ENCODE results near the gene GAS2. TPM values are rescaled to one million over a fixed set of nuclear protein-coding genes. Genes with fewer than 3 reads are reported as not detected.

The GAS2 gene
- total and polyA plus RNA-seq, 11 donors = 2.7 to 23.0 (median 10.8) TPM

DNA sequence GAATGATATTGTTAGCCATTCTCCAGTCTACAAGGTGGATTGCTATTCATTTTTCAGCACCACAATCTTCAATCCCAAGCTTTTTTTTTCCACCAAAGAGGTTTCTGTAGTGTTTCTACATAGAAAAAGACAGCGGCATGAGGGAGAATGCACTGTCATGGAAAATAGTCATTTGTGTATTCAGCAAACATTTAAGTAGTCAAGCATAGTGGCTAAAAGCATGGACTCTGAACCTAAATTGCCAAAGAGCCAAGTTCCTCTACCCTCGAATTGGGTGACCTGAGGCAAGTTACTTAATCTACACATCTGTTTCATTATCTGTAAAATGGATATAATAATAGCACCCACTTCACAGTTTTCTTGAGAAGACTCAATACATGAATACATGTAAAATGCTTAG is 14.2 kb downstream of the GAS2 start:
- Histone ChIP-seq H3K36me3 (no peaks in the 10 kb centered on the region), H3K27ac (no peak overlapping the region), H3K4me3 (no peak overlapping the region), H3K27me3 (no peaks in the 10 kb centered on the region), H3K4me1 (peaks cover 0 to 13% (median 0%) of the 10 kb centered on the region in 12 donors), H3K9me3 (no peaks in the 10 kb centered on the region)
- no peak for ATAC-seq
- WGBS, 4 donors = 65 to 74% (median 72%) methylated on average over 2 of the region's 2 CpGs
- DNase-seq = no peak
- TF ChIP-seq CTCF (IDR thresholded peaks at IDR 0.05) (no peak), POLR2A (IDR thresholded peaks at IDR 0.05) (no peak)
- intact Hi-C loops (cut with DNase I) = no loop called here

GRCh38 chr11:22681281-22681812 is 14.9 kb downstream of the GAS2 start:
- 84 to 95% (median 90%) methylated on average over 4 of the region's 4 CpGs for WGBS, 4 donors
- Histone ChIP-seq H3K4me3 (no peak overlapping the region), H3K27me3 (no peaks in the 10 kb centered on the region), H3K36me3 (no peaks in the 10 kb centered on the region), H3K4me1 (peaks cover 0 to 9% (median 0%) of the 10 kb centered on the region in 12 donors), H3K9me3 (no peaks in the 10 kb centered on the region), H3K27ac (no peak overlapping the region)
- ATAC-seq = no peak
- no peak for DNase-seq
- no peak for TF ChIP-seq CTCF (IDR thresholded peaks at IDR 0.05)
- TF ChIP-seq POLR2A (IDR thresholded peaks at IDR 0.05) = no peak
- intact Hi-C loops (cut with DNase I) = no loop called here

DNA sequence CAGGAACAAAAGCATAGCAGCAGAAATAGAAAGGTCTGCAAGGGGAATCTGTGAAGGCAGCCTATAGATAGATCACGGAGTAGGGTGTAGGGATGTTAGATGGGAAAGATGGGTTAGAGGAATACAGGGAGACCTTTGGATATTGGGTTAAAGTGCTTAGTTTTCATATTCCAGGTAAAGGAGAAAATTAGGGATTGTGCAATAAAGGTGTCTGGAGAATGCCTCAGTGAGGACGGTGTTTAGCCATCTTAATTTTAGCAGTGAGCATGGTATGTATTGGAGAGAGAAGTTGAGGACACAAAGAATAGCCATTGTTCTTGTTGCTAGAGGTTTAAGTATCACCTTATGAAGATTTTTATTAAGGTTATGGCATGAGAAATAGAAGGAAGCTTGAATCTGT is 17.7 kb downstream of the GAS2 start:
- 93 to 94% (median 94%) methylated on average over 2 of the region's 2 CpGs for WGBS, 4 donors
- intact Hi-C loops (cut with DNase I) = no loop called here
- peaks cover 0 to 9% (median 0%) of the 10 kb centered on the region in 9 donors for H3K36me3 ChIP-seq
- no peak for ATAC-seq
- H3K27ac ChIP-seq = no peak overlapping the region
- no peak overlapping the region for H3K4me3 ChIP-seq
- H3K4me1 ChIP-seq = peaks cover 0 to 9% (median 0%) of the 10 kb centered on the region in 12 donors
- DNase-seq = no peak
- TF ChIP-seq CTCF (IDR thresholded peaks at IDR 0.05) = no peak
- no peak for TF ChIP-seq POLR2A (IDR thresholded peaks at IDR 0.05)
- H3K27me3 ChIP-seq = no peaks in the 10 kb centered on the region
- no peaks in the 10 kb centered on the region for H3K9me3 ChIP-seq

DNA sequence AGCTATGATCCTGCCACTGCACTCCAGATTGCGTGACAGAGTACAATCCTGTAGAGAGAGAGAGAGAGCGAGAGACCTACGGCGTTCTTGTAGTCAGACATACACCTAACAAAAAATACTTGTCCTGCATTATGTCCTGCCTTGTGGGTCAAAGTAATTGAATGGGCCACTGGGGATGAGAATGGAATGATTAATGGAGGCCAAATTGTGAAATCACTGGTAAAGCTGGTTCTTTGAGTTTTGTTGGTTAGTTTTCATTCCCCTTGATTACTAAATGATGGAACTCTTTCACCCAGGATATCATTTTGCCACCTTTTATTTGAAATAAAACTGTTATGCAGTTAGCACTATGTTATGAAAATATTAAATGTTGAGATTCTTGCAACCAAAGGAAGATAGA is 18.7 kb downstream of the GAS2 start:
- 90 to 99% (median 94%) methylated on average over 4 of the region's 4 CpGs for WGBS, 4 donors
- Histone ChIP-seq H3K4me3 (no peak overlapping the region), H3K27ac (no peak overlapping the region), H3K36me3 (peaks cover 0 to 9% (median 0%) of the 10 kb centered on the region in 9 donors), H3K27me3 (no peaks in the 10 kb centered on the region), H3K9me3 (no peaks in the 10 kb centered on the region), H3K4me1 (peaks cover 0 to 7% (median 0%) of the 10 kb centered on the region in 12 donors)
- TF ChIP-seq CTCF (IDR thresholded peaks at IDR 0.05) = no peak
- TF ChIP-seq POLR2A (IDR thresholded peaks at IDR 0.05) = no peak
- DNase-seq = no peak
- ATAC-seq = no peak
- intact Hi-C loops (cut with DNase I) = no loop called here
